Measurements from ENCODE around the gene CCDC69.

Gene CCDC69

DNA sequence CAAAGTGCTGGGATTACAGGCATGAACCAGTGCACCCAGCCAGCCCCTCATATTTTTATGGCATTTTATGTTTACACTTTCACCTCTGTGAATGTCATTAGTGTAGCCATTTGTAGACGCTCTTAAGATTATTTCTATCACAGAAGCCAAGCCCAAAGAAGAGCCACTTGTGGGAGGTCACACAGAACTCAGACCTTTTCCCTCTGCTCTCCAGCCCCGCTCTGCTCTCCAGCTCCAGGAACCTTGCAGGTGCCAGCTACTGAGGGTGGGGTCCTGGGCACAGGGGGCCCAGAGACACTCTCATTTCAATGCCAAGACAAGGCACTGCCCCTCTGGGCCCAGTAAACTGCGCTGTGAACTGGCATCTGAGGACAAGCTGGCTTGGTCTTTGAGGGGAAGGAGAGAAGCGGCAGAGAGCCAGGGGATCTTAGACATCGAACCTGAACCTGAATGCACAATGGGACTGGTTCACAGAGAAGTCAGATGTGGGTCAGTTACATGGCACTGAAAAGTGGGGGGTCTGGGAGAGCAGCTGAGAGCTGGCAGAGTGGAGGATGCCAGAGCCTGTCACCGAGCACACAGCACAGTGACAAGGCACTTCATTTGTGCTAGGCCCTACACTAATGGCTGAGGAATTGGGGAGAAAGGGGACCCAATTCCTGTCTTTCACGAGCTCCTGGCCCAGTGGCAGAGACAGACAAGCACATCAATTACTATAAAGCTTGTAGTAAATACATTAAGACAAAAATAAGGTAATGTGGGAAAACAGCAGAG, 83.0 kb downstream of the CCDC69 start:
- peaks cover 6 to 52% (median 49%) of the 10 kb centered on the region in 5 donors for H3K4me1 ChIP-seq (ENCODE audit: control insufficient read depth in 5 of 5, insufficient read depth in 5 of 5, low read length in 5 of 5)
- no peaks in the 10 kb centered on the region for H3K27me3 ChIP-seq (ENCODE audit: control insufficient read depth in 5 of 5, insufficient read depth in 4 of 5, low read length in 5 of 5)
- H3K9me3 ChIP-seq (ENCODE audit: control insufficient read depth in 5 of 5, low read length in 5 of 5) = no peaks in the 10 kb centered on the region
- no peak overlapping the region for H3K4me3 ChIP-seq (ENCODE audit: low read depth in 1 of 5, low read length in 5 of 5)
- H3K36me3 ChIP-seq (ENCODE audit: control insufficient read depth in 5 of 5, insufficient read depth in 5 of 5, low read length in 5 of 5) = peaks cover 9 to 94% (median 81%) of the 10 kb centered on the region in 5 donors
- H3K9ac ChIP-seq (ENCODE audit: low read length in 5 of 5) = peak overlapping the region in 1 of 5 donors; percentile 22
- peak overlapping the region; percentile 50 for H3K27ac ChIP-seq (ENCODE audit: low read depth, low read length)

DNA sequence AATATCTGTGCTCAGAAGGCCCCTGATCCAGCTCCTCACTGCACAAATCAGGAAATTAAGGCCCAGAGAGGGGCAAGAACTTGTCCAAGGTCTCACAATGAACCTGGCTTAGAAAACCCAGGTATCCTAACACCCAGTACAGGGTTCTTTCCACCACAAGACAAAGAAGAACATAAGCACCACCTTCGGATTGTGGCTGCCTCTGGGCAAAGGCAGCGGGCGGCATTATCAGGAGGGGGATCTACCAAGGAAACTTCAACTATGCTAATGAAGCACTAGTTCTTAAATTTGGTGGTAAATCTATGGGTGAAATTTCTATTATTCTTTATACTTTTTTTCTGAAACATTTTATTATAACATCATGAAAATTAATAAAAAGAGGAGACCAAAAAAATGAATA, 84.2 kb downstream of the CCDC69 start:
- Histone ChIP-seq H3K9me3 (ENCODE audit: control insufficient read depth in 5 of 5, low read length in 5 of 5) (no peaks in the 10 kb centered on the region), H3K36me3 (ENCODE audit: control insufficient read depth in 5 of 5, insufficient read depth in 5 of 5, low read length in 5 of 5) (peaks cover 9 to 94% (median 82%) of the 10 kb centered on the region in 5 donors), H3K4me3 (ENCODE audit: low read depth in 1 of 5, low read length in 5 of 5) (no peak overlapping the region), H3K4me1 (ENCODE audit: control insufficient read depth in 5 of 5, insufficient read depth in 5 of 5, low read length in 5 of 5) (peaks cover 5 to 41% (median 38%) of the 10 kb centered on the region in 5 donors), H3K27ac (ENCODE audit: low read depth, low read length) (no peak overlapping the region), H3K9ac (ENCODE audit: low read length in 5 of 5) (no peak overlapping the region), H3K27me3 (ENCODE audit: control insufficient read depth in 5 of 5, insufficient read depth in 4 of 5, low read length in 5 of 5) (no peaks in the 10 kb centered on the region)

DNA sequence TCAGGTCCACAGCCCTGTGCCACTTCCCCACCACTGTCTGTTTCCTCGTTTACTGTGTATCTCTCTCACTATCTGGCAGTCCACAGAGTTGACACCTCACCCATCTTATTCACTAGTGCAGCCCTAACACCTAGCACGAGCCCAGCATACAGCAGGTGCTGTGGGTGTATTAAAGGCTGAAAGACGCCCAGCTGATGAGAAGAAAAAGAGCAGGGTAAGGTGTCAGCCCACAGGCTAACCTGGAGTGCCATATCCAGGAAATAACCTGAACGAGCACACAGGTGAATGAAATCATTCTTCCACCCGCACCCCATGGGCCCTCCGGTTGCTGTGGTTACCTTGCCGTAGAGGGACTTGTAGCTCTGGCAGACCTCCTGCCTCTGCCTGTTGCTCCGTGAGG, 84.9 kb downstream of the CCDC69 start:
- Histone ChIP-seq H3K9ac (ENCODE audit: low read length in 5 of 5) (no peak overlapping the region), H3K4me1 (ENCODE audit: control insufficient read depth in 5 of 5, insufficient read depth in 5 of 5, low read length in 5 of 5) (peaks cover 2 to 35% (median 33%) of the 10 kb centered on the region in 5 donors), H3K27me3 (ENCODE audit: control insufficient read depth in 5 of 5, insufficient read depth in 4 of 5, low read length in 5 of 5) (no peaks in the 10 kb centered on the region), H3K4me3 (ENCODE audit: low read depth in 1 of 5, low read length in 5 of 5) (no peak overlapping the region), H3K27ac (ENCODE audit: low read depth, low read length) (no peak overlapping the region), H3K9me3 (ENCODE audit: control insufficient read depth in 5 of 5, low read length in 5 of 5) (no peaks in the 10 kb centered on the region), H3K36me3 (ENCODE audit: control insufficient read depth in 5 of 5, insufficient read depth in 5 of 5, low read length in 5 of 5) (peaks cover 11 to 94% (median 82%) of the 10 kb centered on the region in 5 donors)

DNA sequence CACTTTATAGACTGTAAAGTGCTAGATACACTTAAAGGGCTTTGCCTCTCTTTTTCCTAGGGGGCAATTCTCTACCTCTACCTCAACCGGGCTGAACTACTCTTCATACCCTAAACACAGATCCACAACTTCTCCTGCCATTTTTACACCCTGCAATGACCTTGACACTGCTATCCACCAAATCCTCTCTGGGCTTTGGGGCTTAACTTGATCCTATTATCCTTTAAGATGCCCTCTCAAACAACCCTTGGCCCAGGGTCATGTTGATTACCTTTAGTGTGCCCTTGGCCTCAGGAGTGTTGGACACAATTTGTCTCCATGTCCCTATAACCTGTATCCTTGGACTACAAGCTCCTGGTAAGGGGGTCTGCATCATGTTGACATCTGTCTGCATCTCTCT, 85.8 kb downstream of the CCDC69 start:
- Histone ChIP-seq H3K27ac (ENCODE audit: low read depth, low read length) (no peak overlapping the region), H3K4me1 (ENCODE audit: control insufficient read depth in 5 of 5, insufficient read depth in 5 of 5, low read length in 5 of 5) (peaks cover 2 to 29% (median 25%) of the 10 kb centered on the region in 5 donors), H3K4me3 (ENCODE audit: low read depth in 1 of 5, low read length in 5 of 5) (no peak overlapping the region), H3K36me3 (ENCODE audit: control insufficient read depth in 5 of 5, insufficient read depth in 5 of 5, low read length in 5 of 5) (peaks cover 19 to 94% (median 82%) of the 10 kb centered on the region in 5 donors), H3K9ac (ENCODE audit: low read length in 5 of 5) (no peak overlapping the region), H3K9me3 (ENCODE audit: control insufficient read depth in 5 of 5, low read length in 5 of 5) (no peaks in the 10 kb centered on the region), H3K27me3 (ENCODE audit: control insufficient read depth in 5 of 5, insufficient read depth in 4 of 5, low read length in 5 of 5) (no peaks in the 10 kb centered on the region)

DNA sequence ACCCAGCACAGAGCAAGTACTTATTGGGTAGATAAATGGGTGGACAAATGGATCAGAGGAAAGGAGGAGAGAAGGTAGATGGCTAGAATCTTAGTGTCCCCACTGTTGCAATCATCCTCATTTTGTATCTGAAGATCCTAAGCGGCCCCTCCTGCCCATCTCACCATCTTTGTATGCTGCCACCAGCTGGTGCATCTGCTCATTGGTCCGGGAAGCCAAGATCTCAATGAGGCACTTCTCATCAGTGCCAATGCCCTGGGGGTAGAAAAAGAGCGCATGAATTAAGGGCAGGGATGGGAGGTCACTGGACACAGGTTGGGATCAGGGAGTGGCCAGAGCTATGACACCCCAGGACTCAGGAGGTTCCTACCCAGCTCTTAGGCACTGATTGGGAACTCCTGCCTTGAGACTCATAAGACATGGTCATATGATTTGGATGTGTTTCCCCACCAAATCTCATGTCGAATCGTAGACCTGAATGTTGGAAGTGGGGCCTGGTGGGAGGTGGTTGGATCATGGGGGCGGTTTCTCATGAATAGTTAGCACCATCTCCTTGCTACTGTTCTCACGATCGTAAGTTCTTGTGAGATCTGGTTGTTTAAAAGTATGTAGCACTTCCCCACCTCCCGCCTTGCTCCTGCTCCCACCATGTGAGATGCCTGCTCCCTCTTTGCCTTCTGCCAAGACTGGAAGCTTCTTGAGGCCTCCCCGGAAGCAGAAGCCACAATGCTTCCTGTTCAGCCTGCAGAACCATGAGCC, 86.6 kb downstream of the CCDC69 start:
- H3K36me3 ChIP-seq (ENCODE audit: control insufficient read depth in 5 of 5, insufficient read depth in 5 of 5, low read length in 5 of 5) = peaks cover 24 to 94% (median 83%) of the 10 kb centered on the region in 5 donors
- peaks cover 2 to 22% (median 16%) of the 10 kb centered on the region in 5 donors for H3K4me1 ChIP-seq (ENCODE audit: control insufficient read depth in 5 of 5, insufficient read depth in 5 of 5, low read length in 5 of 5)
- no peaks in the 10 kb centered on the region for H3K9me3 ChIP-seq (ENCODE audit: control insufficient read depth in 5 of 5, low read length in 5 of 5)
- H3K9ac ChIP-seq (ENCODE audit: low read length in 5 of 5) = no peak overlapping the region
- H3K4me3 ChIP-seq (ENCODE audit: low read depth in 1 of 5, low read length in 5 of 5) = no peak overlapping the region
- H3K27ac ChIP-seq (ENCODE audit: low read depth, low read length) = no peak overlapping the region
- no peaks in the 10 kb centered on the region for H3K27me3 ChIP-seq (ENCODE audit: control insufficient read depth in 5 of 5, insufficient read depth in 4 of 5, low read length in 5 of 5)

DNA sequence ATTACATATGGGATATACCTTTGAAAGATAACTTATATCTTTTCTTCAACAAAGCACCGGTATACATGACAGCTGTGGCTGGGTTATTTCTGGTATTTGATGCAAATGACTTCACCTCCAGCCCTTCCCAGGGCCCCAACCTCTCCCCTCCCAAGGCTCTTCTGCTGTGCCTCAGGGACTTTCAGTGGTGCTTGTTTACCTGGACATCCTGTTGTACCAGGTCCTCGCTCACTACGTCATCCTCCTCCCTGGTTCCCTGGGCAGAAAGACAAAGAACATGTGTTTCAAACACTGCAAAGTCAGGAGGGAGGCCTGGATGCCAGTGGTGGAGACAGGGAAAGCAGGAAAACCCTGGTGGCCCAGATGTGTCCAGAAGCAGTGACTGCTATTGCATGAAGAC, 89.7 kb downstream of the CCDC69 start:
- Histone ChIP-seq H3K9me3 (ENCODE audit: control insufficient read depth in 5 of 5, low read length in 5 of 5) (no peaks in the 10 kb centered on the region), H3K9ac (ENCODE audit: low read length in 5 of 5) (no peak overlapping the region), H3K27ac (ENCODE audit: low read depth, low read length) (no peak overlapping the region), H3K27me3 (ENCODE audit: control insufficient read depth in 5 of 5, insufficient read depth in 4 of 5, low read length in 5 of 5) (no peaks in the 10 kb centered on the region), H3K4me3 (ENCODE audit: low read depth in 1 of 5, low read length in 5 of 5) (no peak overlapping the region), H3K36me3 (ENCODE audit: control insufficient read depth in 5 of 5, insufficient read depth in 5 of 5, low read length in 5 of 5) (peaks cover 26 to 100% (median 100%) of the 10 kb centered on the region in 5 donors), H3K4me1 (ENCODE audit: control insufficient read depth in 5 of 5, insufficient read depth in 5 of 5, low read length in 5 of 5) (peaks cover 0 to 5% (median 0%) of the 10 kb centered on the region in 5 donors)

DNA sequence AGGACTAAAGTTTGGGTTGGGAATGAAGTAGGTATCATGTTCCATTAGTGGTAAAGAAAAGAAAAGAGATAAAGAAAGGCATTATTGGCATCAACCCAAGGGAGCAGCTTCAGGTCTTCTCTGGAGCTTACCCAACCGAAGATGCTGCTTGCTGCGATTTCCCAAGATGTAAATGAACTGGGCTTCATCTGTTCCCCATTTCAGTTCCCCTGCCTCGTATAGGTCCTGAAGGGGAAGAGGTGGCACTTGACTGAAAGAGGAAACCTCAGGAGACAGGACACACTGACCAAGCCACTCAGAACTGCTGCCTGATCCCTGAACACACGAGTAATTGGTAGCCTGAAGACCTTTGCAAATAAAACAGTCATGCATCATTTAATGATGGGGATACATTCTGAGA, 90.9 kb downstream of the CCDC69 start:
- Histone ChIP-seq H3K36me3 (ENCODE audit: control insufficient read depth in 5 of 5, insufficient read depth in 5 of 5, low read length in 5 of 5) (peaks cover 23 to 100% (median 99%) of the 10 kb centered on the region in 5 donors), H3K27ac (ENCODE audit: low read depth, low read length) (no peak overlapping the region), H3K27me3 (ENCODE audit: control insufficient read depth in 5 of 5, insufficient read depth in 4 of 5, low read length in 5 of 5) (no peaks in the 10 kb centered on the region), H3K9me3 (ENCODE audit: control insufficient read depth in 5 of 5, low read length in 5 of 5) (no peaks in the 10 kb centered on the region), H3K9ac (ENCODE audit: low read length in 5 of 5) (no peak overlapping the region), H3K4me1 (ENCODE audit: control insufficient read depth in 5 of 5, insufficient read depth in 5 of 5, low read length in 5 of 5) (peaks cover 0 to 5% (median 4%) of the 10 kb centered on the region in 5 donors), H3K4me3 (ENCODE audit: low read depth in 1 of 5, low read length in 5 of 5) (no peak overlapping the region)
